ACHN (cell line): Measurements from ENCODE around the gene CCDC149.
A peak's percentile ranks its signal among the peaks of the same experiment; 100 is the strongest.

Experiments used
- DNase-seq: peaks from one replicate; pipeline ENCODE4 v3.0.0-alpha.2; 2015
- in situ Hi-C: cut with HindIII; loops from 2 replicates; pipeline ENCODE4 v1.10.0; 2017; ENCODE audit warnings: low sequenced_read_pairs, low pct_ligation_motif_present, low pct_unique_long_range_greater_than_20kb

The CCDC149 gene

GRCh38 chr4:24855741-24856140, 57.1 kb downstream of the CCDC149 start:
- in situ Hi-C loops = no loop called here

GRCh38 chr4:24853142-24853541, 59.7 kb downstream of the CCDC149 start:
- DNase-seq = no peak
- in situ Hi-C loops = no loop called here

More at GRCh38 chr4:24855741-24856140, 57.1 kb downstream of the CCDC149 start:
- no peak for DNase-seq

- DNase-seq = peak; percentile 55
- in situ Hi-C loops = no loop called here
Measured at GRCh38 chr4:24850674-24851073, 62.2 kb downstream of the CCDC149 start.

GRCh38 chr4:24849756-24850155, 63.1 kb downstream of the CCDC149 start:
- in situ Hi-C loops = no loop called here
- DNase-seq = no peak

- in situ Hi-C loops = no loop called here
- DNase-seq = no peak
Measured at GRCh38 chr4:24849351-24849750, 63.5 kb downstream of the CCDC149 start.

GRCh38 chr4:24846716-24847115, 66.1 kb downstream of the CCDC149 start:
- in situ Hi-C loops = no loop called here

GRCh38 chr4:24845902-24846301, 66.9 kb downstream of the CCDC149 start:
- in situ Hi-C loops = no loop called here

More at GRCh38 chr4:24846716-24847115, 66.1 kb downstream of the CCDC149 start:
- DNase-seq = no peak

GRCh38 chr4:24845132-24845531, 67.7 kb downstream of the CCDC149 start:
- in situ Hi-C loops = no loop called here

More at GRCh38 chr4:24845902-24846301, 66.9 kb downstream of the CCDC149 start:
- no peak for DNase-seq

GRCh38 chr4:24843096-24843495, 69.7 kb downstream of the CCDC149 start:
- in situ Hi-C loops = no loop called here

More at GRCh38 chr4:24845132-24845531, 67.7 kb downstream of the CCDC149 start:
- DNase-seq = no peak

GRCh38 chr4:24842356-24842755, 70.5 kb downstream of the CCDC149 start:
- in situ Hi-C loops = no loop called here
- no peak for DNase-seq

More at GRCh38 chr4:24843096-24843495, 69.7 kb downstream of the CCDC149 start:
- no peak for DNase-seq

GRCh38 chr4:24840826-24841543, 71.9 kb downstream of the CCDC149 start:
- in situ Hi-C loops = no loop called here
- no peak for DNase-seq

- in situ Hi-C loops = no loop called here
- DNase-seq = no peak
Measured at GRCh38 chr4:24840362-24840761, 72.5 kb downstream of the CCDC149 start.

- no peak for DNase-seq
- in situ Hi-C loops = no loop called here
Measured at GRCh38 chr4:24837781-24838180, 75.1 kb downstream of the CCDC149 start.

GRCh38 chr4:24837336-24837735, 75.5 kb downstream of the CCDC149 start:
- in situ Hi-C loops = no loop called here
- no peak for DNase-seq

- no peak for DNase-seq
- in situ Hi-C loops = no loop called here
Measured at GRCh38 chr4:24836661-24837242, 76.1 kb downstream of the CCDC149 start.

GRCh38 chr4:24835696-24836095, 77.1 kb downstream of the CCDC149 start:
- in situ Hi-C loops = no loop called here
- DNase-seq = no peak

- in situ Hi-C loops = no loop called here
- no peak for DNase-seq
Measured at GRCh38 chr4:24831637-24832036, 81.2 kb downstream of the CCDC149 start.

GRCh38 chr4:24824720-24825119, 88.1 kb downstream of the CCDC149 start:
- in situ Hi-C loops = no loop called here
- DNase-seq = no peak

GRCh38 chr4:24820541-24820940, 92.3 kb downstream of the CCDC149 start:
- no peak for DNase-seq
- in situ Hi-C loops = no loop called here

- in situ Hi-C loops = no loop called here
Measured at GRCh38 chr4:24816797-24817196, 96.0 kb downstream of the CCDC149 start.

More at GRCh38 chr4:24816797-24817196, 96.0 kb downstream of the CCDC149 start:
- no peak for DNase-seq
